ENCODE results near the gene GULP1. TPM values are rescaled to one million over a fixed set of nuclear protein-coding genes. Genes with fewer than 3 reads are reported as not detected.

The GULP1 gene
- total and polyA plus RNA-seq, 2 experiments from 2014 or later: 94.6 to 181 TPM

GRCh38 chr2:188619146-188619545 is 327.5 kb downstream of the GULP1 start:
- Histone ChIP-seq H2AFZ (no peak overlapping the region), H3K4me1 (ENCODE audit: insufficient read depth) (no peaks in the 10 kb centered on the region), H3K9me2 (ENCODE audit: insufficient read depth) (0 out of 2 replicates have a peak, but pooled peaks cover 5% of the 10 kb centered on the region), H4K20me1 (replicated peaks; ENCODE audit: insufficient read depth) (no peaks in the 10 kb centered on the region), H3K4me3 (no peak overlapping the region), H3K4me2 (no peak overlapping the region), H3K79me2 (replicated peaks; ENCODE audit: insufficient read depth) (no peaks in the 10 kb centered on the region), H3K27me3 (ENCODE audit: insufficient read depth) (no peaks in the 10 kb centered on the region), H3F3A (replicated peaks; ENCODE audit: low read depth) (no peaks in the 10 kb centered on the region), H3K36me3 (ENCODE audit: insufficient read depth) (no peaks in the 10 kb centered on the region), H3K27ac (ENCODE audit: low read depth) (no peak overlapping the region)
- H3K4me1 Mint-ChIP-seq: no peaks in the 10 kb centered on the region; the same call in 2 of the 3 replicates
- no peak overlapping the region for H3K27ac Mint-ChIP-seq
- no peaks in the 10 kb centered on the region for H3K9me3 Mint-ChIP-seq
- no peak for DNase-seq (ENCODE audit: low spot score)
- TF ChIP-seq ZNF114 (CRISPR knock-in tag; IDR thresholded peaks at IDR 0.05): no peak
- TF ChIP-seq EZH2phosphoT487 (IDR thresholded peaks at IDR 0.05; ENCODE audit: unreplicated experiment): no peak
- no peak for TF ChIP-seq REST (IDR thresholded peaks at IDR 0.05; ENCODE audit: unreplicated experiment)
- no peak for TF ChIP-seq ZNF462 (CRISPR knock-in tag; IDR thresholded peaks at IDR 0.05)
- no peak for TF ChIP-seq STAT1 (IDR thresholded peaks at IDR 0.05; ENCODE audit: unreplicated experiment)
- no peak for TF ChIP-seq EZH2 (IDR thresholded peaks at IDR 0.05; ENCODE audit: low read depth, unreplicated experiment)
- TF ChIP-seq NANOG (IDR thresholded peaks at IDR 0.05; ENCODE audit: borderline replicate concordance): no peak
- TF ChIP-seq JUNB (IDR thresholded peaks at IDR 0.05; ENCODE audit: unreplicated experiment): no peak
- no peak for TF ChIP-seq POLR2AphosphoS5 (IDR thresholded peaks at IDR 0.05; ENCODE audit: low read depth)
- no peak for TF ChIP-seq CTCF (conservative IDR thresholded peaks at IDR 0.05; ENCODE audit: low read depth in 2 of 2)
- TF ChIP-seq CREB1 (CRISPR knock-in tag; IDR thresholded peaks at IDR 0.05; ENCODE audit: low read depth): no peak
- no peak for TF ChIP-seq ETS1 (IDR thresholded peaks at IDR 0.05)
- ATAC-seq: no peak
- H3K4me3 Mint-ChIP-seq: no peak overlapping the region
- H3K27me3 Mint-ChIP-seq (ENCODE audit: insufficient read depth, low read depth, poor library complexity): no peaks in the 10 kb centered on the region
- no peaks in the 10 kb centered on the region for H3K36me3 Mint-ChIP-seq (ENCODE audit: low read depth)

Data from GM23338 (cell line).